BE2C (cell line): ENCODE measurements around the gene BCL2L15.

Experiments
- DNase-seq: peaks from one replicate; pipeline ENCODE4 v3.0.0-alpha.2; 2020
- H3K27me3 ChIP-seq: fragments of 250-450 bp; sonication (Bioruptor Pico); 2 replicates; pipeline ENCODE4 v1.5.1; 2020; ENCODE audit warnings: mild to moderate bottlenecking
- H3K36me3 ChIP-seq: fragments of 250-450 bp; sonication (Bioruptor Pico); 2 replicates; pipeline ENCODE4 v1.5.1; 2020; ENCODE audit warnings: mild to moderate bottlenecking
- H3K4me1 ChIP-seq: fragments of 250-450 bp; sonication (Bioruptor Pico); 2 replicates; pipeline ENCODE4 v1.5.1; 2020
- H3K4me3 ChIP-seq: 2 replicates; pipeline ENCODE4 v1.5.1; 2011; ENCODE audit warnings: low read depth, low read length
- H3K9me3 ChIP-seq: fragments of 250-450 bp; sonication (Bioruptor Pico); 2 replicates; pipeline ENCODE4 v1.5.1; 2020
- CTCF ChIP-seq: IDR thresholded peaks from 2 replicates; pipeline ENCODE4 v1.5.1; 2012; ENCODE audit warnings: mild to moderate bottlenecking, low read depth, low read length

BCL2L15 gene

GRCh38 chr1:113870778-113871177 is 16.6 kb downstream of the BCL2L15 start:
- H3K4me3 ChIP-seq: no peak overlapping the region
- no peak for TF ChIP-seq CTCF
- DNase-seq: no peak

GRCh38 chr1:113868387-113869083 is 18.8 kb downstream of the BCL2L15 start:
- Histone ChIP-seq H3K27me3 (no peaks in the 10 kb centered on the region; the same call in 1 of the 2 replicates), H3K9me3 (no peaks in the 10 kb centered on the region), H3K4me3 (no peak overlapping the region)

More at GRCh38 chr1:113870778-113871177, 16.6 kb downstream of the BCL2L15 start:
- no peaks in the 10 kb centered on the region for H3K9me3 ChIP-seq
- H3K36me3 ChIP-seq: no peaks in the 10 kb centered on the region
- H3K27me3 ChIP-seq: no peaks in the 10 kb centered on the region; the same call in 1 of the 2 replicates
- no peaks in the 10 kb centered on the region for H3K4me1 ChIP-seq

GRCh38 chr1:113861641-113862040 is 25.7 kb downstream of the BCL2L15 start:
- Histone ChIP-seq H3K36me3 (no peaks in the 10 kb centered on the region), H3K9me3 (no peaks in the 10 kb centered on the region), H3K4me1 (no peaks in the 10 kb centered on the region), H3K4me3 (no peak overlapping the region), H3K27me3 (no peaks in the 10 kb centered on the region)
- no peak for DNase-seq
- TF ChIP-seq CTCF: no peak

More at GRCh38 chr1:113868387-113869083, 18.8 kb downstream of the BCL2L15 start:
- TF ChIP-seq CTCF: no peak
- no peak for DNase-seq
- Histone ChIP-seq H3K36me3 (no peaks in the 10 kb centered on the region), H3K4me1 (no peaks in the 10 kb centered on the region)

- DNase-seq: no peak
- TF ChIP-seq CTCF: no peak
- Histone ChIP-seq H3K9me3 (no peaks in the 10 kb centered on the region), H3K4me3 (no peak overlapping the region), H3K27me3 (no peaks in the 10 kb centered on the region), H3K36me3 (no peaks in the 10 kb centered on the region), H3K4me1 (no peaks in the 10 kb centered on the region)
Measured at GRCh38 chr1:113860891-113861290, 26.5 kb downstream of the BCL2L15 start.

- H3K4me1 ChIP-seq: no peaks in the 10 kb centered on the region
- no peak for DNase-seq
- H3K36me3 ChIP-seq: no peaks in the 10 kb centered on the region
- H3K4me3 ChIP-seq: no peak overlapping the region
- no peaks in the 10 kb centered on the region for H3K27me3 ChIP-seq
- H3K9me3 ChIP-seq: no peaks in the 10 kb centered on the region
- no peak for TF ChIP-seq CTCF
Measured at GRCh38 chr1:113859478-113860175, 27.8 kb downstream of the BCL2L15 start.

- no peaks in the 10 kb centered on the region for H3K4me1 ChIP-seq
- no peak overlapping the region for H3K4me3 ChIP-seq
- TF ChIP-seq CTCF: no peak
- DNase-seq: no peak
- no peaks in the 10 kb centered on the region for H3K9me3 ChIP-seq
- H3K36me3 ChIP-seq: no peaks in the 10 kb centered on the region
- no peaks in the 10 kb centered on the region for H3K27me3 ChIP-seq
Measured at GRCh38 chr1:113858982-113859381, 28.4 kb downstream of the BCL2L15 start.
